SK-N-MC (cell line): ENCODE measurements around the gene ATP4B.
"Not testable (repeated sequence)": the region's sequence is repeated elsewhere in the genome, so short reads cannot be mapped to it uniquely, and the experiment has no call there.

Source experiments
- DNase-seq: peaks from one replicate; pipeline ENCODE4 v3.0.0-alpha.2; 2011; ENCODE audit warnings: low read depth, low spot score
- H3K27ac ChIP-seq: fragments of 200-600 bp; sonication (generic); 2 replicates; pipeline ENCODE4 v1.5.1; 2016; ENCODE audit warnings: mixed run types
- H3K36me3 ChIP-seq: fragments of 200-600 bp; sonication (generic); 2 replicates; pipeline ENCODE4 v1.6.1; 2017; ENCODE audit warnings: antibody characterized with exemption, low read length, mixed read lengths; ENCODE audit not compliant: insufficient read depth
- H3K4me3 ChIP-seq: fragments of 200-600 bp; sonication (generic); 2 replicates; pipeline ENCODE4 v1.5.1; 2016
- H3K9ac ChIP-seq: fragments of 200-600 bp; sonication (generic); 2 replicates; pipeline ENCODE4 v1.8.0; 2017; ENCODE audit warnings: mixed run types, mixed read lengths; ENCODE audit not compliant: insufficient read length
- H3K9me3 ChIP-seq: fragments of 200-600 bp; sonication (generic); 2 replicates; pipeline ENCODE4 v1.6.1; 2017; ENCODE audit warnings: low read depth, mild to moderate bottlenecking, antibody characterized with exemption, low read length, moderate library complexity, mixed read lengths
- EZH2 ChIP-seq: fragments of 200-600 bp; sonication (generic); IDR thresholded peaks from one replicate; pipeline ENCODE4 v1.6.1; 2017; ENCODE audit warnings: antibody characterized with exemption
- FOXP2 ChIP-seq: optimal IDR thresholded peaks from 2 replicates; pipeline ENCODE3; 2011; ENCODE audit warnings: mild to moderate bottlenecking, moderate library complexity; ENCODE audit not compliant: insufficient read depth; ENCODE audit errors: extremely low read length, control extremely low read depth
- POLR2AphosphoS5 ChIP-seq: IDR thresholded peaks from 2 replicates; pipeline ENCODE4 v1.6.1; 2012; ENCODE audit warnings: mild to moderate bottlenecking, low read depth, low read length, borderline replicate concordance

ATP4B gene

GRCh38 chr13:113625965-113626721 is 31.9 kb downstream of the ATP4B start:
- DNase-seq, result no peak
- no peak overlapping the region for H3K4me3 ChIP-seq
- no peak for TF ChIP-seq FOXP2
- TF ChIP-seq EZH2, result no peak
- no peak for TF ChIP-seq POLR2AphosphoS5
- H3K9me3 ChIP-seq, result no peaks in the 10 kb centered on the region
- no peak overlapping the region for H3K9ac ChIP-seq
- H3K27ac ChIP-seq, result no peak overlapping the region
- H3K36me3 ChIP-seq, result peaks cover 79% of the 10 kb centered on the region

- H3K9ac ChIP-seq, DNase-seq, H3K4me3 ChIP-seq, H3K27ac ChIP-seq, H3K9me3 ChIP-seq: not testable (repeated sequence)
- peaks cover 68% of the 10 kb centered on the region for H3K36me3 ChIP-seq
These were observed 33.2 kb downstream of the ATP4B start for GRCh38 chr13:113624640-113625304.

- H3K36me3 ChIP-seq, result peaks cover 62% of the 10 kb centered on the region
These were observed 33.8 kb downstream of the ATP4B start for GRCh38 chr13:113624235-113624587.

GRCh38 chr13:113623491-113624234 is 34.3 kb downstream of the ATP4B start:
- H3K36me3 ChIP-seq, result peaks cover 57% of the 10 kb centered on the region
- H3K27ac ChIP-seq, result no peak overlapping the region
- no peak overlapping the region for H3K4me3 ChIP-seq
- H3K9me3 ChIP-seq, result no peaks in the 10 kb centered on the region
- TF ChIP-seq EZH2 (no peak), FOXP2 (no peak), POLR2AphosphoS5 (no peak)
- DNase-seq, result no peak
- no peak overlapping the region for H3K9ac ChIP-seq

More at GRCh38 chr13:113624235-113624587, 33.8 kb downstream of the ATP4B start:
- H3K27ac ChIP-seq, result no peak overlapping the region
- TF ChIP-seq EZH2, result no peak
- DNase-seq, result no peak
- no peaks in the 10 kb centered on the region for H3K9me3 ChIP-seq
- H3K9ac ChIP-seq, result no peak overlapping the region
- no peak overlapping the region for H3K4me3 ChIP-seq

GRCh38 chr13:113622791-113623490 is 35.1 kb downstream of the ATP4B start:
- no peak for TF ChIP-seq EZH2
- TF ChIP-seq POLR2AphosphoS5, result no peak
- H3K4me3 ChIP-seq, result no peak overlapping the region

GRCh38 chr13:113621986-113622550 is 35.9 kb downstream of the ATP4B start:
- H3K9me3 ChIP-seq, H3K27ac ChIP-seq, H3K4me3 ChIP-seq, DNase-seq, H3K9ac ChIP-seq: not testable (repeated sequence)
- peaks cover 43% of the 10 kb centered on the region for H3K36me3 ChIP-seq

More at GRCh38 chr13:113622791-113623490, 35.1 kb downstream of the ATP4B start:
- no peak for DNase-seq
- H3K27ac ChIP-seq, result no peak overlapping the region
- H3K9ac ChIP-seq, result no peak overlapping the region
- peaks cover 50% of the 10 kb centered on the region for H3K36me3 ChIP-seq
- H3K9me3 ChIP-seq, result no peaks in the 10 kb centered on the region

GRCh38 chr13:113621498-113621897 is 36.5 kb downstream of the ATP4B start:
- not testable (repeated sequence) for H3K4me3 ChIP-seq, H3K9me3 ChIP-seq, DNase-seq, H3K27ac ChIP-seq, H3K9ac ChIP-seq
- peaks cover 43% of the 10 kb centered on the region for H3K36me3 ChIP-seq

GRCh38 chr13:113621046-113621445 is 37.0 kb downstream of the ATP4B start:
- no peaks in the 10 kb centered on the region for H3K9me3 ChIP-seq
- peaks cover 43% of the 10 kb centered on the region for H3K36me3 ChIP-seq
- TF ChIP-seq EZH2 (no peak), POLR2AphosphoS5 (no peak), FOXP2 (no peak)
- no peak overlapping the region for H3K27ac ChIP-seq
- no peak overlapping the region for H3K4me3 ChIP-seq
- H3K9ac ChIP-seq, result no peak overlapping the region
- DNase-seq, result no peak
